ENCODE measurements around the gene JUP. TPM values are rescaled to one million over a fixed set of nuclear protein-coding genes. Genes with fewer than 3 reads are reported as not detected.

JUP gene
- total RNA-seq, 1 experiment from 2014 or later: 352 TPM

DNA sequence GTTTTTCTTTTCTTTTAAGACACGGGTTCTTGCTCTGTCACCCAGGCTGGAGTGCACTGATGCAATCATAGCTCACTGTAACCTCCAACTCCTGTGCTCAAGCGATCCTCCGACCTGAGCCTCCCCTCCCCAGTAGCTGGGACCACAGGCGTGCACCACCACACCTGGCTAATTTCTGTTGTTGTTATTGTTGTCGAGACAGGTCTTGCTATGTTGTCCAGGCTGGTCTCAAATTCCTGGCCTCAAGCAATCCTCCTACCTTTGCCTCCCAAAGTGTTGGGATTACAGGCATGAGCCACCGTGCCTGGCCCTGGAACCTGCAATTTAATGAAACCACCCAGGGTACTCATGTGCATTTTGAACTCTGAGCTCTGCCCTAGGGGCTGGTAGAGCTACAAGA lies 24.1 kb downstream of the JUP start:
- TF ChIP-seq, protein P1, sequence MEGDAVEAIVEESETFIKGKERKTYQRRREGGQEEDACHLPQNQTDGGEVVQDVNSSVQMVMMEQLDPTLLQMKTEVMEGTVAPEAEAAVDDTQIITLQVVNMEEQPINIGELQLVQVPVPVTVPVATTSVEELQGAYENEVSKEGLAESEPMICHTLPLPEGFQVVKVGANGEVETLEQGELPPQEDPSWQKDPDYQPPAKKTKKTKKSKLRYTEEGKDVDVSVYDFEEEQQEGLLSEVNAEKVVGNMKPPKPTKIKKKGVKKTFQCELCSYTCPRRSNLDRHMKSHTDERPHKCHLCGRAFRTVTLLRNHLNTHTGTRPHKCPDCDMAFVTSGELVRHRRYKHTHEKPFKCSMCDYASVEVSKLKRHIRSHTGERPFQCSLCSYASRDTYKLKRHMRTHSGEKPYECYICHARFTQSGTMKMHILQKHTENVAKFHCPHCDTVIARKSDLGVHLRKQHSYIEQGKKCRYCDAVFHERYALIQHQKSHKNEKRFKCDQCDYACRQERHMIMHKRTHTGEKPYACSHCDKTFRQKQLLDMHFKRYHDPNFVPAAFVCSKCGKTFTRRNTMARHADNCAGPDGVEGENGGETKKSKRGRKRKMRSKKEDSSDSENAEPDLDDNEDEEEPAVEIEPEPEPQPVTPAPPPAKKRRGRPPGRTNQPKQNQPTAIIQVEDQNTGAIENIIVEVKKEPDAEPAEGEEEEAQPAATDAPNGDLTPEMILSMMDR (IDR thresholded peaks at IDR 0.05): no peak
- TF ChIP-seq POLR2AphosphoS5 (IDR thresholded peaks at IDR 0.05; ENCODE audit: low read depth, low read length): no peak
- no peak for TF ChIP-seq TCF7L2 (IDR thresholded peaks at IDR 0.05; ENCODE audit: low read depth, low read length)
- TF ChIP-seq, protein P2, sequence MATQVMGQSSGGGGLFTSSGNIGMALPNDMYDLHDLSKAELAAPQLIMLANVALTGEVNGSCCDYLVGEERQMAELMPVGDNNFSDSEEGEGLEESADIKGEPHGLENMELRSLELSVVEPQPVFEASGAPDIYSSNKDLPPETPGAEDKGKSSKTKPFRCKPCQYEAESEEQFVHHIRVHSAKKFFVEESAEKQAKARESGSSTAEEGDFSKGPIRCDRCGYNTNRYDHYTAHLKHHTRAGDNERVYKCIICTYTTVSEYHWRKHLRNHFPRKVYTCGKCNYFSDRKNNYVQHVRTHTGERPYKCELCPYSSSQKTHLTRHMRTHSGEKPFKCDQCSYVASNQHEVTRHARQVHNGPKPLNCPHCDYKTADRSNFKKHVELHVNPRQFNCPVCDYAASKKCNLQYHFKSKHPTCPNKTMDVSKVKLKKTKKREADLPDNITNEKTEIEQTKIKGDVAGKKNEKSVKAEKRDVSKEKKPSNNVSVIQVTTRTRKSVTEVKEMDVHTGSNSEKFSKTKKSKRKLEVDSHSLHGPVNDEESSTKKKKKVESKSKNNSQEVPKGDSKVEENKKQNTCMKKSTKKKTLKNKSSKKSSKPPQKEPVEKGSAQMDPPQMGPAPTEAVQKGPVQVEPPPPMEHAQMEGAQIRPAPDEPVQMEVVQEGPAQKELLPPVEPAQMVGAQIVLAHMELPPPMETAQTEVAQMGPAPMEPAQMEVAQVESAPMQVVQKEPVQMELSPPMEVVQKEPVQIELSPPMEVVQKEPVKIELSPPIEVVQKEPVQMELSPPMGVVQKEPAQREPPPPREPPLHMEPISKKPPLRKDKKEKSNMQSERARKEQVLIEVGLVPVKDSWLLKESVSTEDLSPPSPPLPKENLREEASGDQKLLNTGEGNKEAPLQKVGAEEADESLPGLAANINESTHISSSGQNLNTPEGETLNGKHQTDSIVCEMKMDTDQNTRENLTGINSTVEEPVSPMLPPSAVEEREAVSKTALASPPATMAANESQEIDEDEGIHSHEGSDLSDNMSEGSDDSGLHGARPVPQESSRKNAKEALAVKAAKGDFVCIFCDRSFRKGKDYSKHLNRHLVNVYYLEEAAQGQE (IDR thresholded peaks at IDR 0.05; ENCODE audit: insufficient read depth in 1 of 2, low read depth in 2 of 2, low read length in 1 of 2): no peak
- no peak for TF ChIP-seq SIN3A (IDR thresholded peaks at IDR 0.05; ENCODE audit: borderline replicate concordance, insufficient read depth, low read depth, low read length)
- intact Hi-C loops (cut with micrococcal nuclease; ENCODE audit: unreplicated experiment): no loop called here
- no peak for ATAC-seq
- peaks cover 15% of the 10 kb centered on the region for H3K36me3 ChIP-seq (ENCODE audit: control insufficient read depth, insufficient read depth, low read length)
- no peaks in the 10 kb centered on the region for H3K4me1 ChIP-seq (ENCODE audit: control insufficient read depth, insufficient read depth, low read length)
- no peak overlapping the region for H3K4me3 ChIP-seq (ENCODE audit: low read depth in 2 of 2, low read length in 2 of 2)
- no TSS peak for BruUV-seq (replicated peaks)
- H3K27me3 ChIP-seq (ENCODE audit: control insufficient read depth, insufficient read depth, low read length): no peaks in the 10 kb centered on the region
- ChIA-PET POLR2A (interaction anchor here (0.9 kb wide), 1 partner anchor 11 kb away, joined by 3 read pairs; no protein-coding TSS in a partner anchor), CTCF (no interaction called here)
- in situ Hi-C loops (cut with HindIII; ENCODE audit: low pct_unique_long_range_greater_than_20kb, low sequenced_read_pairs): no loop called here
- no peak overlapping the region for H3K27ac ChIP-seq (ENCODE audit: low read length)
- no peaks in the 10 kb centered on the region for H3K9me3 ChIP-seq (ENCODE audit: control insufficient read depth, insufficient read depth, low read depth, low read length)
- DNase-seq (ENCODE audit: low read depth, low spot score): no peak

DNA sequence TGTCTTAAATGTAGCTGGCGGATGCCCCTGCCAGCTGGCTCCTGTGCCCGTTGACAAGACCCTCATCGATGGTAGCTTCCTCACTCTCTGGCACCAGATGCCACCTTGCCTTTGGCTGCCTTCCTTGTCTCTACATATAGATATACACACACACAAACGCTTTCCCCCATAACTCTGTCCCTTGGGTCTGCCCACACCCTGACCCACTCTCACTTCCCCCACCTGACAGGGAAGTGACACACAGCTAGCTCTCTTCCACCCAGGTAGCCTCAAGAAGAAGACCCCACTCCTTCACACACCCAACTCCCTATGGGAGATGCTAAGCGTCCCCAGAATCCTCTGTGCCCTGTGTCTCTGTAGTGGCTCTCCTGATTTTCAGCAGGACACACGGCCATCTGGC lies 25.6 kb downstream of the JUP start:
- in situ Hi-C loops (cut with HindIII; ENCODE audit: low pct_unique_long_range_greater_than_20kb, low sequenced_read_pairs) (no loop called here), intact Hi-C loops (cut with micrococcal nuclease; ENCODE audit: unreplicated experiment) (no loop called here)
- ChIA-PET POLR2A (interaction anchor here (0.5 kb wide), 1 partner anchor 52 kb away, joined by 5 read pairs; the partner anchor contains the start of gene FKBP10), CTCF (no interaction called here)
- no peaks in the 10 kb centered on the region for H3K27me3 ChIP-seq (ENCODE audit: control insufficient read depth, insufficient read depth, low read length)
- TF ChIP-seq POLR2AphosphoS5 (IDR thresholded peaks at IDR 0.05; ENCODE audit: low read depth, low read length) (no peak), SIN3A (IDR thresholded peaks at IDR 0.05; ENCODE audit: borderline replicate concordance, insufficient read depth, low read depth, low read length) (no peak), TCF7L2 (IDR thresholded peaks at IDR 0.05; ENCODE audit: low read depth, low read length) (no peak)
- TF ChIP-seq, protein P2 (IDR thresholded peaks at IDR 0.05; ENCODE audit: insufficient read depth in 1 of 2, low read depth in 2 of 2, low read length in 1 of 2): no peak
- TF ChIP-seq, protein P1 (IDR thresholded peaks at IDR 0.05): no peak
- peaks cover 8% of the 10 kb centered on the region for H3K36me3 ChIP-seq (ENCODE audit: control insufficient read depth, insufficient read depth, low read length)
- no peak overlapping the region for H3K4me3 ChIP-seq (ENCODE audit: low read depth in 2 of 2, low read length in 2 of 2)
- no TSS peak for BruUV-seq (replicated peaks)
- no peak for DNase-seq (ENCODE audit: low read depth, low spot score)
- no peak overlapping the region for H3K27ac ChIP-seq (ENCODE audit: low read length)
- no peak for ATAC-seq
- no peaks in the 10 kb centered on the region for H3K4me1 ChIP-seq (ENCODE audit: control insufficient read depth, insufficient read depth, low read length)
- no peaks in the 10 kb centered on the region for H3K9me3 ChIP-seq (ENCODE audit: control insufficient read depth, insufficient read depth, low read depth, low read length)
